22Rv1 (cell line): ENCODE data around the gene DYRK1B.

Experiments
- CTCF ChIP-seq: fragments of 450-650 bp; IDR thresholded peaks from 2 replicates; pipeline ENCODE4 v1.5.1; 2017; ENCODE audit warnings: mild to moderate bottlenecking
- ZFX ChIP-seq: fragments of 450-650 bp; IDR thresholded peaks from 2 replicates; pipeline ENCODE4 v1.6.1; 2017; ENCODE audit warnings: antibody characterized with exemption, borderline replicate concordance

GRCh38 chr19:39858541-39858940 is 24.6 kb upstream of the DYRK1B start:
- TF ChIP-seq CTCF (0 out of 2 replicates have a peak, but pooled peaks have one; percentile 6), ZFX (no peak)
